NCI-H510A (cell line): ENCODE measurements around the gene RNF212B.

Source experiments
- DNase-seq: peaks from one replicate; lab custom pipeline; 2025; lab: John Stamatoyannopoulos, UW

The RNF212B gene

GRCh38 chr14:23321572-23322547 is 84.1 kb downstream of the RNF212B start:
- DNase-seq: no peak
